Activated T-cell treated with anti-CD3 and anti-CD28 coated beads, Interleukin-2, amount 50 U/mL, for 1 hour (primary cell): ENCODE measurements around the gene FGF3.

Experiments used
- DNase-seq: peaks from one replicate; pipeline ENCODE4 v3.0.0-alpha.2; 2020

The FGF3 gene

GRCh38 chr11:69818603-69819441 is at the start of gene FGF3:
TSS of gene FGF3 (minus strand) at chr11:69819416. CDS start at chr11:69818933, 483 bp downstream.
- DNase-seq = no peak

GRCh38 chr11:69868871-69869270 is 49.7 kb upstream of the FGF3 start:
- no peak for DNase-seq

GRCh38 chr11:69868006-69868810 is 49.0 kb upstream of the FGF3 start:
- no peak for DNase-seq

GRCh38 chr11:69867076-69868005 is 48.1 kb upstream of the FGF3 start:
- no peak for DNase-seq

GRCh38 chr11:69866648-69867047 is 47.4 kb upstream of the FGF3 start:
- no peak for DNase-seq

GRCh38 chr11:69865707-69866106 is 46.5 kb upstream of the FGF3 start:
- DNase-seq = no peak

GRCh38 chr11:69864686-69865661 is 45.8 kb upstream of the FGF3 start:
- no peak for DNase-seq

- DNase-seq = no peak
Measured at GRCh38 chr11:69863544-69864200, 44.5 kb upstream of the FGF3 start.

- no peak for DNase-seq
Measured at GRCh38 chr11:69862797-69863543, 43.8 kb upstream of the FGF3 start.

GRCh38 chr11:69862331-69862771 is 43.1 kb upstream of the FGF3 start:
- DNase-seq = no peak

- DNase-seq = no peak
Measured at GRCh38 chr11:69861901-69862300, 42.7 kb upstream of the FGF3 start.

- no peak for DNase-seq
Measured at GRCh38 chr11:69860796-69861445, 41.7 kb upstream of the FGF3 start.

GRCh38 chr11:69860244-69860643 is 41.0 kb upstream of the FGF3 start:
- no peak for DNase-seq

GRCh38 chr11:69859275-69859934 is 40.2 kb upstream of the FGF3 start:
- no peak for DNase-seq

- DNase-seq = no peak
Measured at GRCh38 chr11:69855421-69855820, 36.2 kb upstream of the FGF3 start.

- no peak for DNase-seq
Measured at GRCh38 chr11:69854713-69855112, 35.5 kb upstream of the FGF3 start.

- no peak for DNase-seq
Measured at GRCh38 chr11:69852056-69852455, 32.8 kb upstream of the FGF3 start.

GRCh38 chr11:69848201-69848600 is 29.0 kb upstream of the FGF3 start:
- no peak for DNase-seq

- DNase-seq = no peak
Measured at GRCh38 chr11:69844396-69844795, 25.2 kb upstream of the FGF3 start.
